H1 (cell line): ENCODE data around the gene FKBP6.

ENCODE experiments used
- BACH1 ChIP-seq: IDR thresholded peaks from 2 replicates; pipeline ENCODE4 v1.6.1; 2012; ENCODE audit warnings: low read length, improper control_type of control experiment
- POLR2A ChIP-seq, 2 experiments: IDR thresholded peaks; 1 replicate in 1 of 2; 2 replicates in 1 of 2; pipeline ENCODE4 v1.6.1; 2011; ENCODE audit warnings: low read depth in 2 of 2, low read length in 2 of 2, mild to moderate bottlenecking in 2 of 2; ENCODE audit errors: control extremely low read depth in 1 of 2
- TAF7 ChIP-seq: optimal IDR thresholded peaks from 2 replicates; pipeline ENCODE3; 2011; ENCODE audit warnings: low read depth, mild to moderate bottlenecking, inconsistent platforms, low read length, moderate library complexity, borderline replicate concordance

- TF ChIP-seq POLR2A (IDR thresholded peaks at IDR 0.05; ENCODE audit: control extremely low read depth in 1 of 2, low read depth in 2 of 2, low read length in 2 of 2): no peak
- TF ChIP-seq BACH1: no peak
- no peak for TF ChIP-seq TAF7
Measured at GRCh38 chr7:73313521-73313906, 14.4 kb upstream of the FKBP6 start.
